T47D (cell line): Measurements from ENCODE around the gene RASGRF2.

ENCODE experiments used
- DNase-seq, 2 experiments: peaks; one replicate each; pipeline versions ENCODE4 v3.0.0 to v3.0.0-alpha.2; 2011 to 2012; ENCODE audit warnings: low read depth in 1 of 2, low spot score in 1 of 2
- JUND ChIP-seq: IDR thresholded peaks from 2 replicates; pipeline ENCODE4 v1.6.1; 2012; ENCODE audit warnings: low read depth
- in situ Hi-C: cut with HindIII; loops from 2 replicates; pipeline ENCODE4 v1.10.0; 2016; ENCODE audit warnings: low sequenced_read_pairs, low pct_unique_long_range_greater_than_20kb

RASGRF2 gene

DNA sequence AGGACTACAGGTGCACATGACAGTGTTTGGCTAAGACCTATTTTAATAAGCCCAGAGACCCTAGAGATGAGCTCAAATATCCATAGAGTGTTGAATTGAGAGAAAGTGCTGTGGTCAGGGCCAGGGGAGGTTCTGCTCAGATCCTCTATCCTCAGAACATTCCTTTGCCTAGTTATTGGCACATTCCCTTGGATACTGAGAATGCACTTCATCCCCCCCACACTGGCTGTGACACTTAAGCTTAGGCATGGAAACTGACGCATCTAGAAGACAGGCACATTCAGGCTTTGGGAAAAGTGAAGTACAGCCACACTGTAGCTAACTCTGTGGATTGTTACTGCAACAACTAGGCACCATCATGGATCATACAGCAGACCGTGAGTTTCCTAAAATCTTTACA lies 27.1 kb upstream of the RASGRF2 start:
- DNase-seq: no peak
- no peak for TF ChIP-seq JUND
- in situ Hi-C loops: no loop called here

DNA sequence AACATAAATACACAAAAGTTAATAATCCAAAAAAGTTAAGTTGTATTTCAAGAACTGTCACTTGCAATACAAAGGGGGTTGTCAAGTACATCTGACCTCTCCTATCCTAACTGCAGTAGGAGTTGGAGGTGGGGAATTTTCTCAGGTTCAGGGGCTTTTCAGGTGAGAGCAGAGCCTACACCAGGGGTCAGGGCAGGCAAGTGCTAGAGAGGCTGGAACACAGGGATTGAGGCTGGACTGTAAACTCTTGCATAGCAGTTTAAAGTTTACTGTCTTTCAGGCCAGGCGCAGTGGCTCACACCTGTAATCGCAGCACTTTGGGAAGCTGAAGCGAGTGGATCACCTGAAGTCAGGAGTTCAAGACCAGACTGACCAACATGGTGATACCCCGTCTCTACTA lies 25.4 kb upstream of the RASGRF2 start:
- in situ Hi-C loops: no loop called here
- no peak for TF ChIP-seq JUND
- DNase-seq: no peak

GRCh38 chr5:80935811-80936385 lies 24.3 kb upstream of the RASGRF2 start:
- in situ Hi-C loops: no loop called here
- no peak for TF ChIP-seq JUND
- DNase-seq: no peak

GRCh38 chr5:80936881-80937280 lies 23.3 kb upstream of the RASGRF2 start:
- in situ Hi-C loops: no loop called here
- no peak for TF ChIP-seq JUND

GRCh38 chr5:80937584-80938356 lies 22.4 kb upstream of the RASGRF2 start:
- TF ChIP-seq JUND: no peak
- in situ Hi-C loops: no loop called here

More at GRCh38 chr5:80936881-80937280, 23.3 kb upstream of the RASGRF2 start:
- DNase-seq: no peak

GRCh38 chr5:80941496-80941895 lies 18.7 kb upstream of the RASGRF2 start:
- in situ Hi-C loops: no loop called here
- DNase-seq: no peak

More at GRCh38 chr5:80937584-80938356, 22.4 kb upstream of the RASGRF2 start:
- DNase-seq: no peak

GRCh38 chr5:80951366-80951765 lies 8.8 kb upstream of the RASGRF2 start:
- no peak for DNase-seq
- TF ChIP-seq JUND: no peak
- in situ Hi-C loops: no loop called here

More at GRCh38 chr5:80941496-80941895, 18.7 kb upstream of the RASGRF2 start:
- no peak for TF ChIP-seq JUND

GRCh38 chr5:80953587-80953986 lies 6.6 kb upstream of the RASGRF2 start:
- in situ Hi-C loops: no loop called here
- DNase-seq: no peak
- TF ChIP-seq JUND: no peak

DNA sequence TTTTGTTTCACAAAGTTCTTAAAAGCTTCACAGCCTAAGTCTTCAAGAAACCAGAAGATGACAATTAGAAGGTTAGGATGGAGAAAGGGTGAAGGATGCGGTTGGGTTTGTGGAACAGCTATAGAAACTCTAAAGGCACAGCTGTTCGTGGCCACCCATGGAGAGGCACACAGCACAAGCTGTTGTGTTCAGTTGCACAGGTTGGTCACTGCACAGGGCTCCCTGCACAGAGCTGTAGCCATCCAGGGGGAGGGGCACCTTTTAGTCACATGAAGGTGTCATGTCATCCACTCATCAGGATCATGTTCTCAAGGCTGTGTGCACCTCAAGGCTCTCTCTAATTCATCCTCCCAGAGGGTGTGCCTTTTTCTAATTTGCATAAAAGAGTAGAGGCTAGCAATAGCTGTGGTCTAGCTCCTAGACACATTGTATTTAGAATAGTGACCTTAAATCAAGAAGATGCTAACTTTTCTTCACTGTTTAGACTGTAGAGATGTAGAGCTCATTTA lies 5.0 kb upstream of the RASGRF2 start:
- in situ Hi-C loops: no loop called here
- DNase-seq: no peak
- no peak for TF ChIP-seq JUND

DNA sequence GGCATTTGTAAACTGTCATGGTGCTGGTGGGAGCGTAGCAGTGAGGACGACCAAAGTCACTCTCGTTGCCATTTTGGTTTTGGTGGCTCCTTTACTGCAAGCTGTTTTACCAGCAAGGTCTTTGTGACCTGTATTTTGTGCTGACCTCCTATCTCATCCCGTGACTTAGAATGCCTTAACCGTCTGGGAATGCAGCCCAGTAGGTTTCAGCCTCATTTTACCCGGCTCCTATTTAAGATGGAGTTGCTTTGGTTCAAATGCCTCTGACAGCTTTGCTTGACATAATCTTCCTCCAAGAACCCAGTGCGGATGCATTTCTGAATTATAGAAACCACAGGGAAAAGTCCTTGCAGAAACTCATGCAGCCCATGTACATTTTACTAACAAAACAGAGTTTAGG lies 3.9 kb upstream of the RASGRF2 start:
- in situ Hi-C loops: no loop called here
- no peak for TF ChIP-seq JUND
- no peak for DNase-seq

GRCh38 chr5:80957031-80957761 lies 3.0 kb upstream of the RASGRF2 start:
- TF ChIP-seq JUND: no peak
- in situ Hi-C loops: no loop called here
- peak in 1 of 2 experiments; percentile 45 for DNase-seq

GRCh38 chr5:80958616-80959015 lies 1.5 kb upstream of the RASGRF2 start:
- in situ Hi-C loops: no loop called here
- no peak for TF ChIP-seq JUND
- no peak for DNase-seq

DNA sequence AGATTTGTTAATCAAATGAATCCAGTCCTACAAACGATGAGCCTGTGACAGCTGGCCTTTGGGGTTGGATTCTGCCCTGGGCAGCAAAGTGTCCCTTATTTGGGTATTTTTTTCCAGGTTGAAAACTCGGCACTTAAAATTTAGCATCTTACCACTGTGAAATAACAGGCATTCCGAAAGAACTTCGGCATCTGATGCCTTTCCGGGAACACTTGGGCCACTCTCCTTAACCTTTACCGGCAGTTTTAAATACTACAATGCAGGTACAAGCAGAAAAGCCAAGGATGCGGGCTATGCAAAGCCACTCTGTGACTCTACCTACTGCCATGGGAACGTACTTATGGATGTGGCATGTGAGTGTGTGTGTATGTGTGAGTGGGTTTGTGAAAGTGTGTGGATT lies 1.0 kb upstream of the RASGRF2 start:
- in situ Hi-C loops: no loop called here
- TF ChIP-seq JUND: no peak
- peak in 1 of 2 experiments; percentile 5 for DNase-seq
